HEK293 (cell line): ENCODE results near the gene PIP4K2A.
A peak's percentile ranks its signal among the peaks of the same experiment; 100 is the strongest.

Experiments used
- EGR2 ChIP-seq: fragments of 450-650 bp; formaldehyde crosslinking; IDR thresholded peaks from 2 replicates; pipeline ENCODE4 v1.5.1; 2016; ENCODE audit warnings: low read depth, missing biosample characterization, missing genetic modification characterization
- PRDM1 ChIP-seq: fragments of 450-650 bp; formaldehyde crosslinking; IDR thresholded peaks from 2 replicates; pipeline ENCODE4; 2016; ENCODE audit warnings: missing biosample characterization, missing genetic modification characterization
- PRDM10 ChIP-seq: fragments of 450-650 bp; formaldehyde crosslinking; IDR thresholded peaks from 2 replicates; pipeline ENCODE4 v1.5.1; 2016; ENCODE audit warnings: missing biosample characterization, missing genetic modification characterization
- YY1 ChIP-seq: fragments of 450-650 bp; formaldehyde crosslinking; IDR thresholded peaks from 2 replicates; pipeline ENCODE4 v1.5.1; 2018; ENCODE audit warnings: missing biosample characterization, missing genetic modification characterization
- YY2 ChIP-seq: fragments of 450-650 bp; formaldehyde crosslinking; IDR thresholded peaks from 2 replicates; pipeline ENCODE4 v1.5.1; 2016; ENCODE audit warnings: missing biosample characterization, missing genetic modification characterization
- ZBTB1 ChIP-seq: fragments of 450-650 bp; formaldehyde crosslinking; IDR thresholded peaks from 2 replicates; pipeline ENCODE4 v1.5.1; 2016; ENCODE audit warnings: missing biosample characterization, missing genetic modification characterization
- ZBTB11 ChIP-seq: fragments of 450-650 bp; formaldehyde crosslinking; conservative IDR thresholded peaks from 2 replicates; pipeline ENCODE4 v1.5.1; 2016; ENCODE audit warnings: low read depth, missing biosample characterization, missing genetic modification characterization
- ZBTB20 ChIP-seq: fragments of 450-650 bp; formaldehyde crosslinking; IDR thresholded peaks from 2 replicates; pipeline ENCODE4 v1.5.1; 2016; ENCODE audit warnings: missing biosample characterization, missing genetic modification characterization
- ZBTB26 ChIP-seq: fragments of 450-650 bp; formaldehyde crosslinking; optimal IDR thresholded peaks from 2 replicates; pipeline ENCODE3; 2016; ENCODE audit warnings: missing biosample characterization, mild to moderate bottlenecking, missing genetic modification characterization
- ZEB2 ChIP-seq: fragments of 450-650 bp; formaldehyde crosslinking; IDR thresholded peaks from 2 replicates; pipeline ENCODE4 v1.5.1; 2016; ENCODE audit warnings: missing biosample characterization, missing genetic modification characterization
- ZNF19 ChIP-seq: fragments of 450-650 bp; formaldehyde crosslinking; IDR thresholded peaks from 2 replicates; pipeline ENCODE4; 2016; ENCODE audit warnings: missing biosample characterization, missing genetic modification characterization, low read depth
- ZNF223 ChIP-seq: fragments of 450-650 bp; formaldehyde crosslinking; IDR thresholded peaks from 2 replicates; pipeline ENCODE4 v1.5.1; 2016; ENCODE audit warnings: missing biosample characterization, missing genetic modification characterization
- ZNF248 ChIP-seq: fragments of 450-650 bp; formaldehyde crosslinking; IDR thresholded peaks from 2 replicates; pipeline ENCODE4 v1.5.1; 2017; ENCODE audit warnings: missing biosample characterization, missing genetic modification characterization
- ZNF324 ChIP-seq: fragments of 450-650 bp; formaldehyde crosslinking; IDR thresholded peaks from 2 replicates; pipeline ENCODE4 v1.5.1; 2016; ENCODE audit warnings: missing biosample characterization, missing genetic modification characterization
- ZNF341 ChIP-seq: fragments of 450-650 bp; formaldehyde crosslinking; IDR thresholded peaks from 2 replicates; pipeline ENCODE4; 2016; ENCODE audit warnings: low read depth, missing biosample characterization, missing genetic modification characterization
- ZNF398 ChIP-seq: fragments of 450-650 bp; formaldehyde crosslinking; IDR thresholded peaks from 2 replicates; pipeline ENCODE4 v1.5.1; 2017; ENCODE audit warnings: missing biosample characterization, missing genetic modification characterization
- ZNF514 ChIP-seq: fragments of 450-650 bp; formaldehyde crosslinking; IDR thresholded peaks from 2 replicates; pipeline ENCODE4 v1.5.1; 2016; ENCODE audit warnings: missing biosample characterization, missing genetic modification characterization
- ZNF544 ChIP-seq: fragments of 450-650 bp; formaldehyde crosslinking; IDR thresholded peaks from 2 replicates; pipeline ENCODE4 v1.5.0; 2017; ENCODE audit warnings: missing biosample characterization, missing genetic modification characterization
- ZNF580 ChIP-seq: fragments of 450-650 bp; formaldehyde crosslinking; IDR thresholded peaks from 2 replicates; pipeline ENCODE4 v1.5.1; 2016; ENCODE audit warnings: missing biosample characterization, missing genetic modification characterization
- ZNF629 ChIP-seq: fragments of 450-650 bp; formaldehyde crosslinking; IDR thresholded peaks from 2 replicates; pipeline ENCODE4 v1.5.1; 2017; ENCODE audit warnings: missing biosample characterization, missing genetic modification characterization
- ZNF677 ChIP-seq: fragments of 450-650 bp; IDR thresholded peaks from 2 replicates; pipeline ENCODE4 v1.5.0; 2018; ENCODE audit warnings: missing biosample characterization, mild to moderate bottlenecking, missing genetic modification characterization, moderate library complexity
- ZNF76 ChIP-seq: fragments of 450-650 bp; formaldehyde crosslinking; IDR thresholded peaks from 2 replicates; pipeline ENCODE4; 2016; ENCODE audit warnings: low read depth, missing biosample characterization, missing genetic modification characterization, borderline replicate concordance
- ZNF792 ChIP-seq: fragments of 450-650 bp; formaldehyde crosslinking; IDR thresholded peaks from 2 replicates; pipeline ENCODE4 v1.5.1; 2016; ENCODE audit warnings: missing biosample characterization, missing genetic modification characterization
- ZSCAN18 ChIP-seq: fragments of 450-650 bp; formaldehyde crosslinking; IDR thresholded peaks from 2 replicates; pipeline ENCODE4 v1.5.1; 2016; ENCODE audit warnings: missing biosample characterization, missing genetic modification characterization

Gene PIP4K2A

GRCh38 chr10:22713853-22714478 is 412 bp downstream of the PIP4K2A start (continued):
- TF ChIP-seq ZBTB26 (peak; percentile 76), EGR2 (tag by site-specific recombination) (0 out of 2 replicates have a peak, but pooled peaks have one; percentile 16), PRDM1 (tag by site-specific recombination) (no peak), ZNF514 (tag by site-specific recombination) (no peak), ZBTB11 (tag by site-specific recombination) (0 out of 2 replicates have a peak, but pooled peaks have one; percentile 9), PRDM10 (tag by site-specific recombination) (no peak), ZEB2 (tag by site-specific recombination) (0 out of 2 replicates have a peak, but pooled peaks have one; percentile 17), ZNF76 (tag by site-specific recombination) (no peak), ZNF223 (tag by site-specific recombination) (no peak), ZSCAN18 (tag by site-specific recombination) (no peak), ZBTB20 (peak; percentile 31; the same call in 1 of the 2 replicates), ZNF677 (tag by site-specific recombination) (no peak), ZNF19 (tag by site-specific recombination) (no peak), ZNF341 (tag by site-specific recombination) (peak; percentile 77), YY1 (tag by site-specific recombination) (no peak), ZNF629 (tag by site-specific recombination) (no peak), ZNF544 (no peak), ZBTB1 (peak; percentile 31; the same call in 1 of the 2 replicates), ZNF248 (tag by site-specific recombination) (no peak), ZNF580 (no peak), ZNF398 (tag by site-specific recombination) (peak; percentile 31; the same call in 1 of the 2 replicates), YY2 (tag by site-specific recombination) (no peak), ZNF324 (tag by site-specific recombination) (no peak), ZNF792 (tag by site-specific recombination) (no peak)
